ENCODE measurements around the gene ABTB1. TPM values are rescaled to one million over a fixed set of nuclear protein-coding genes. Genes with fewer than 3 reads are reported as not detected.

ABTB1 gene
- total RNA-seq, 1 donor, result 8.2 TPM

DNA sequence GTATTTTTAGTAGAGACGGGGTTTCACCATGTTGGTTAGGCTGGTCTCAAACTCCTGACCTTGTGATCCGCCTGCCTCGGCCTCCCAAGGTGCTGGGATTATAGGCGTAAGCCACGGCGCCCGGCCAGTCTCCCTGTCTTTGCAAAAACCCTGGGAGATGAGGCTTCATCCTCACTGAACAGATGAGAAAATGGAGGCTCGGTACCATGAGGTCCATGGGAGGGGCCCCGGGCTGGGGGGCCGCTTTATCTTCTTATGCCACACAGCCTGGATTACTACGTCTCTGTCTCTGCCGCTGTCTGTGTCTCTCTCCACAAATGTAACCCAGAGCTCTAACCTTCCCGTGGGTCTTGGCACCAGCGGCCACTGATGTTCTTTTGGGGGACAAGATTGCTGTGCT lies 39.1 kb downstream of the ABTB1 start:
- DNase-seq (ENCODE audit: low read depth), result no peak
- TF ChIP-seq, protein P1, sequence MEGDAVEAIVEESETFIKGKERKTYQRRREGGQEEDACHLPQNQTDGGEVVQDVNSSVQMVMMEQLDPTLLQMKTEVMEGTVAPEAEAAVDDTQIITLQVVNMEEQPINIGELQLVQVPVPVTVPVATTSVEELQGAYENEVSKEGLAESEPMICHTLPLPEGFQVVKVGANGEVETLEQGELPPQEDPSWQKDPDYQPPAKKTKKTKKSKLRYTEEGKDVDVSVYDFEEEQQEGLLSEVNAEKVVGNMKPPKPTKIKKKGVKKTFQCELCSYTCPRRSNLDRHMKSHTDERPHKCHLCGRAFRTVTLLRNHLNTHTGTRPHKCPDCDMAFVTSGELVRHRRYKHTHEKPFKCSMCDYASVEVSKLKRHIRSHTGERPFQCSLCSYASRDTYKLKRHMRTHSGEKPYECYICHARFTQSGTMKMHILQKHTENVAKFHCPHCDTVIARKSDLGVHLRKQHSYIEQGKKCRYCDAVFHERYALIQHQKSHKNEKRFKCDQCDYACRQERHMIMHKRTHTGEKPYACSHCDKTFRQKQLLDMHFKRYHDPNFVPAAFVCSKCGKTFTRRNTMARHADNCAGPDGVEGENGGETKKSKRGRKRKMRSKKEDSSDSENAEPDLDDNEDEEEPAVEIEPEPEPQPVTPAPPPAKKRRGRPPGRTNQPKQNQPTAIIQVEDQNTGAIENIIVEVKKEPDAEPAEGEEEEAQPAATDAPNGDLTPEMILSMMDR (IDR thresholded peaks at IDR 0.05; ENCODE audit: insufficient read depth, low read length), result no peak
- no peak overlapping the region for H3K4me3 ChIP-seq (ENCODE audit: low read depth, low read length)

DNA sequence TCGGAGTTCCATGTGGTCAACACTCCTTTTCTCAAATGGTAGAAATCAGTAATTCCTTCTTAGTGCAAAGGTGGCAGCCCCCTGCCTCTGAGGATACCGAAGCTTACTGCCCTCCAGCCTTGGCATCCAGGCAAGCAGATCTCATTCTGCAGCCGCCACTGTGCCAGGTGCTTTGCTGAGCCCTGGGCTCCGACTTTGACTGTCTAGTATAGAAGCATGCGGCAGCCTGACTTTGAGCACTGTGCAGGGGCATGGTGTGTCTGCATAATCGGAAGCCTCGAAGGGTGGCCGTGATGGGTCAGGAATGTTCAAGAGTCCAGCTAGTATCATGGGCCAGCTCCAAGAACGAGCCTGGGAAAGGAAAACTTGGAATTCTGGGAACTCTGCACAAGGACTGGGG lies 39.7 kb downstream of the ABTB1 start:
- no peak overlapping the region for H3K4me3 ChIP-seq (ENCODE audit: low read depth, low read length)
- no peak for DNase-seq (ENCODE audit: low read depth)
- TF ChIP-seq, protein P1 (IDR thresholded peaks at IDR 0.05; ENCODE audit: insufficient read depth, low read length), result no peak

DNA sequence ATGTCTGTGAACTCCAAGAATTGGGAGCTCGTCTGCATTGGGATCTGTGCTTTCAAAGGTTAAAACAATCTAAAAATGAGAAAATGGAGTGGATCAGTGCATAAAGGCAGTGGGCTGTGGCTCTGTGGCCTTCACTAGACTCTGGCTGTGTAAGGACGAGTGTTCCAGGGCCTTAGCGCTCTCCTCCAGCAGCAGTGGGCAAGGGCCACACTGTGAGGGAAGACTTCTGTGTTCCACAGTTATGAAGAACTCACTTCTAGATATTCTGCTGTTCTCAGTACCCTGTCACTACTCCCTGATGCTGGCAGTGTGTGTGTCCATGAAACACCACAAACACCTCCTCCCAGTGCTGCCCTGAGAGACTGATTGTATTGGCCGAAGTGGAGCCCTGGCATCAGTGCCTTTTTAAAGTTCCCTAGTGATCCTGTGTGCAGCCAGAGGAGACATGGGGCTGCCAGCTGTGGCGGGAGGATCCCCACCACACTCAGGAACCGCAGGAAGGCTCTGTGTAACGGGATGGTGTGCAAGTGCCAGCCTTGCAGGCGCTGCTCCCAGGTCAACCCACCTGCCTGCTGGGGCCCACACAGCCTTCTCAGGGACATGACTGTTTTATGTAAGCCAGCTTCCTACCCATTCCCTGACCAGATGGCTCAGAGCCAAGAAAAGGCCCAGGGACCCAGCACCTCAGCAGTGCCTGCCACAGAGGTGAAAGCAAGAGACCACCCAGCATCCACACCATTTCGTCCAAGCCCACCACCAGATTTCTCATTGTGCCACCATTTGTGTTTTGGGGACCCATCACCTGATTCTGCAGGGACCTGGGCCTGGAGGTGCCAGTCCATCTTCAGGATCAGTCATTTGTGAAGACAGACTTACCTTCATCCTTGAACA lies 40.4 kb downstream of the ABTB1 start:
- no peak overlapping the region for H3K4me3 ChIP-seq (ENCODE audit: low read depth, low read length)
- TF ChIP-seq, protein P1 (IDR thresholded peaks at IDR 0.05; ENCODE audit: insufficient read depth, low read length), result no peak
- no peak for DNase-seq (ENCODE audit: low read depth)

DNA sequence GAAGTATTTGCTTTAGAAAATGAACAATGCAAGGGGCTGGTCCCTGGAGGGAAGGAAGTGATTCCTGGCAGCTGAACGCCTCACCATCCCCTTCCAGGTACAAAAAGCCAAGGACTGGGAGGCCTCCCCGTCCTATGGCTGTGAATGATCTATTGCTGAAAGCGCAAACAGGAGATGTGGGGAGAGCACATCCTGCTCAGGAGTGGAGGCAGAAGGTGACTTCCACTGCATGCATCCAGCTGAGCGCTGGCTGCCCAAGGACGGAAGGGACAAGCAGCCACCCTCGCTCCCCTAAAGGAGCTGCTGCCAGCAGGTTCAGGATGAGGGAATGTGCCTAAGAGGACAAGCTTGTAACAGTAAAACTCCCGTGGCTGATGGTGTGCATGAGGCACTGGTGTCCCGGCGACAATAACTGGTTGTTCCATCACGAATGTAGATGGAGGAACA lies 41.4 kb downstream of the ABTB1 start:
- no peak overlapping the region for H3K4me3 ChIP-seq (ENCODE audit: low read depth, low read length)
- TF ChIP-seq, protein P1 (IDR thresholded peaks at IDR 0.05; ENCODE audit: insufficient read depth, low read length), result no peak
- DNase-seq (ENCODE audit: low read depth), result no peak

DNA sequence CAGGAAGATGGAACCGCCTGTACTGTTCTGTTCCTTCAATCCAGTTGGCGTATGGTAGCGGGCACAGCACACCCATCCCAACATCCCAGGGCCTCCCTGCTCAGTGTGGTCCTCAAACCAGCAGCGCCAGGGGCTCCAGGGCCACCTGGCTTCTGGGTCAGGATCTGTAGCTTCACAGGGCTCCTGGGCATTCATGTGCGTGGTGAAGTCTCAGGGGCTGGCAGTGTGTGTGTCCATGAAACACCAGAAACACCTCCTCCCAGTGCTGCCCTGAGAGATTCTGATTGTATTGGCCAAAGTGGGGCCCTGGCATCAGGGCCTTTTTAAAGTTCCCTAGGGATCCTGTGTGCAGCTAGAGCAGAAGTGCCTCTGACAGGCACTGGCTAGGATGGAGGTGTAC lies 42.1 kb downstream of the ABTB1 start:
- TF ChIP-seq, protein P1 (IDR thresholded peaks at IDR 0.05; ENCODE audit: insufficient read depth, low read length), result no peak
- DNase-seq (ENCODE audit: low read depth), result no peak
- H3K4me3 ChIP-seq (ENCODE audit: low read depth, low read length), result no peak overlapping the region

DNA sequence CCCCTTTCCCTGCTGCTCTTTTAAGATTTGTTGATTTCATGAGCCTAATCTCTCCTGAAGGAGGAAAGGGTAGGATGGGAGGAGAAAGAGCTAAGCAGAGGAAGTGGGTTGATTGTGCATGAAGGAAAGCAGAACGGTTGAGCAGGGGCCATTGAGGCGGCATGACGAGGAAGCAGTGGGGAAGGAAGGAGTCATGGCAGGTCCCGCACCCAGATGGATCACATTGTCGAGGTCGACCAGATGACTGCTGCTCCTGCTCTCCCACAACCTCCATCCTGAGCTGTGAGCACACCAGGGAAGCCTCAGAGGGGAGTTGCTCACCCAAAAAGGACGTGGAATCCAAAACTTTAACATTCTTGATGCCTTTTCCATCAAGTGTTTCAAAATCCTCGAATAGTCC lies 42.8 kb downstream of the ABTB1 start:
- no peak overlapping the region for H3K4me3 ChIP-seq (ENCODE audit: low read depth, low read length)
- TF ChIP-seq, protein P1 (IDR thresholded peaks at IDR 0.05; ENCODE audit: insufficient read depth, low read length), result no peak
- no peak for DNase-seq (ENCODE audit: low read depth)

All from fibroblast of the aortic adventitia (primary cell).